Adrenal gland (tissue), 12 donors: ENCODE measurements around the gene ZC3H15. TPM values are rescaled to one million over a fixed set of nuclear protein-coding genes. Genes with fewer than 3 reads are reported as not detected.

Experiments used
- DNase-seq, 7 donors: peaks; one replicate each; pipeline ENCODE4 v3.0.0-alpha.2; 2019 to 2020
- H3K27ac ChIP-seq, 5 donors: fragments of 200-600 bp; sonication (generic) in 4 of 5; 1 replicate in 3 of 5; 2 replicates in 2 of 5; pipeline versions ENCODE4 v1.5.1 to v1.8.0; 2016 to 2020; ENCODE audit warnings: mild to moderate bottlenecking in 1 of 5
- H3K27me3 ChIP-seq: fragments of 200-600 bp; 2 replicates; pipeline ENCODE4 v1.8.0; 2021
- H3K36me3 ChIP-seq, 2 donors: fragments of 200-600 bp; replicated peaks in 1 of 2; 1 replicate in 1 of 2; 2 replicates in 1 of 2; pipeline versions ENCODE4 v1.5.1 to v1.8.0; 2018 to 2022
- H3K4me1 ChIP-seq, 2 donors: fragments of 200-600 bp; replicated peaks in 1 of 2; 1 replicate in 1 of 2; 2 replicates in 1 of 2; pipeline versions ENCODE4 v1.5.1 to v1.8.0; 2018 to 2021
- H3K4me3 ChIP-seq, 4 donors: fragments of 200-600 bp; sonication (generic) in 3 of 4; one replicate each; pipeline ENCODE4 v1.5.1; 2016 to 2018
- H3K9me3 ChIP-seq, 3 donors: fragments of 200-600 bp; sonication (generic) in 1 of 3; replicated peaks in 1 of 3; 1 replicate in 2 of 3; 2 replicates in 1 of 3; pipeline versions ENCODE4 v1.5.1 to v1.8.0; 2016 to 2021
- POLR2A ChIP-seq, 2 donors: fragments of 450-650 bp; IDR thresholded peaks; one replicate each; pipeline ENCODE4 v1.6.1; 2017; ENCODE audit warnings: antibody characterized with exemption in 2 of 2, mild to moderate bottlenecking in 2 of 2, moderate library complexity in 1 of 2
- WGBS, 4 donors: extraction: QIAGEN DNeasy Blood & Tissue Kit in 2 of 4; methylation state at CpG; one replicate each; pipeline versions ENCODE4 v1.1.5 to v1.1.7; 2013 to 2017; 5-methylcytosine and 5-hydroxymethylcytosine counted together
- intact Hi-C, 2 donors: fragments of 100-400 bp; cut with DNase I; formaldehyde crosslinking; loops; one replicate each; pipeline versions ENCODE4 v1.14.1 to v1.15.0; 2022 to 2023
- polyA plus RNA-seq, 3 donors: library from polyadenylated mRNA; stranded (reverse); fragments of 200-250 nt in 2 of 3; fragments of 350-450 nt in 1 of 3; fragmentation: Illumina TruSeq in 1 of 3; extraction: RNeasy Lipid Tissue Mini Kit (QIAGEN cat#74804) in 1 of 3; gene quantifications; one replicate each; pipeline ENCODE4 v1.2.3, GENCODE V29; 2013 to 2014
- total RNA-seq, 9 donors: library from RNA; depleted of rRNA in 4 of 9; stranded (reverse); fragments of >200 nt in 4 of 9; fragments of 120-200 nt in 1 of 9; fragmentation: NEBNext Ultra II Directional in 1 of 9; extraction: Animal tissue kit (Norgen Biotek cat#: 25700) in 1 of 9; gene quantifications; one replicate each; pipeline versions ENCODE4 v1.1.0 to v1.2.4, GENCODE V29; 2013 to 2023
- TF ChIP-seq, protein P1 (sequence below), 6 experiments: fragments of 450-650 bp in 4 of 6; fragments of 200-600 bp in 2 of 6; sonication (generic) in 1 of 6; IDR thresholded peaks; 1 replicate in 5 of 6; 2 replicates in 1 of 6; pipeline versions ENCODE4 v1.5.1 to v1.8.0; 2016 to 2021; ENCODE audit warnings: antibody characterized with exemption in 6 of 6, mild to moderate bottlenecking in 2 of 6, moderate library complexity in 1 of 6
- donor health status: healthy with polysubstance abuse.
- donor health status: Bipolar disorder and iron deficiency.
- donor health status: DM: yes; HTN: yes; CAD: no.
- donor health status: DM: no; HTN: no; CAD: no.
- donor health status: DM: no; HTN: no; CAD: no.
- donor health status: DM: yes; HTN: yes; CAD: no.

The ZC3H15 gene
- total and polyA plus RNA-seq, 12 donors, result 40.0 to 191 (median 54.5) TPM

DNA sequence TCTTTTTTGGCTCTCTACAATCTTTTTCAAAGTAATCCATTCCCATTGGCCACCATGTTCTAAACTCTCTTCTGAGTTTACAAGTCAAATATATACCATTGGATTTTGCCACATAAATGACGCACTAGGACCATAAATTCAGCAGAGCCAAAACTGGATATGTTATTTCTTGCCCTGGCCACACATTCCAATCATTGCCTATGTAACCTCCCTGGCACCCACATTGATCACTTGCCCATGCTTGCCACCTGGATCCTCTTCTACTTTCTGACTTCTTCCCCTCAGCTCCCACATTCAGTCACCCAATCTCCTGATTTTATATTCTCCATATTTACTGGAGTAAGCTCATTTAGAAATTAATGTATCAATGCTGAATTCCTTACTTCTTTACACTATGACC lies 5.1 kb upstream of the ZC3H15 start:
- DNase-seq, result no peak
- TF ChIP-seq, protein P1, sequence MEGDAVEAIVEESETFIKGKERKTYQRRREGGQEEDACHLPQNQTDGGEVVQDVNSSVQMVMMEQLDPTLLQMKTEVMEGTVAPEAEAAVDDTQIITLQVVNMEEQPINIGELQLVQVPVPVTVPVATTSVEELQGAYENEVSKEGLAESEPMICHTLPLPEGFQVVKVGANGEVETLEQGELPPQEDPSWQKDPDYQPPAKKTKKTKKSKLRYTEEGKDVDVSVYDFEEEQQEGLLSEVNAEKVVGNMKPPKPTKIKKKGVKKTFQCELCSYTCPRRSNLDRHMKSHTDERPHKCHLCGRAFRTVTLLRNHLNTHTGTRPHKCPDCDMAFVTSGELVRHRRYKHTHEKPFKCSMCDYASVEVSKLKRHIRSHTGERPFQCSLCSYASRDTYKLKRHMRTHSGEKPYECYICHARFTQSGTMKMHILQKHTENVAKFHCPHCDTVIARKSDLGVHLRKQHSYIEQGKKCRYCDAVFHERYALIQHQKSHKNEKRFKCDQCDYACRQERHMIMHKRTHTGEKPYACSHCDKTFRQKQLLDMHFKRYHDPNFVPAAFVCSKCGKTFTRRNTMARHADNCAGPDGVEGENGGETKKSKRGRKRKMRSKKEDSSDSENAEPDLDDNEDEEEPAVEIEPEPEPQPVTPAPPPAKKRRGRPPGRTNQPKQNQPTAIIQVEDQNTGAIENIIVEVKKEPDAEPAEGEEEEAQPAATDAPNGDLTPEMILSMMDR (IDR thresholded peaks at IDR 0.05), result no peak
- TF ChIP-seq POLR2A (IDR thresholded peaks at IDR 0.05), result no peak
- intact Hi-C loops, result no loop called here
- Histone ChIP-seq H3K27me3 (no peaks in the 10 kb centered on the region), H3K4me1 (peaks cover 0 to 12% of the 10 kb centered on the region in 2 donors), H3K9me3 (no peaks in the 10 kb centered on the region), H3K36me3 (no peaks in the 10 kb centered on the region), H3K27ac (no peak overlapping the region), H3K4me3 (no peak overlapping the region)
- WGBS, 4 donors, result 95 to 100% (median 97%) methylated on average over 1 of the region's 1 CpG

DNA sequence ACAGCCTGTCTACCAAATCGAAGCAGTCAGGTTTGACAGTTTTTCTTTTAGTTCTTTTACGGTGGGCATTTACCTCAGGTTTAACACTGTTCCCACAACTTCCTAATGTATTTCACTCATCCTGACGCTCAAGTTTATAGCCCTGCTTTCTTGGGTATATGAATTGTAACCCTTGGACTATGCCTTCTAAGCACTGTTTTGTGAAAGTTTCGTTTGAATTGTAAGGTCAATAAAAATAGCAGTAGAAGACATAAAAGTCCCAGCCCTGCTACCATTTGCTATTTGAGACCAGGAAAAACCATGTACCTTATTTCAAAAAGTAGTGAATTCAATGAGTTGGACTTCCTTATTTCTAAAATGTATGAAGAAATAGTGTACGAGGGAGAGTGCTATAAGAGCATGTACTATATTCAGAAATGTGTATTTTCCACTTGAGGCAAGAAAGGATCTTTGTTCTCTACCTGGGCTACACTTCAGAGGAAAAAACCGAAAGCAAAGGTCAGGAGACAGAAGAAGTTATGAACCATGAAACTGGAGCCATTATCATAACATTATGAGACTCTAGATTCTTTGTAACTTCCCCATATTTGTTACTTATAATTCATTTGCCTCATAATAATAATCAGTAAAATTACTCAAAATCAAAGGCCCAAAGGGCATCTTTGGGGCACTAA lies 1.9 kb upstream of the ZC3H15 start:
- H3K4me3 ChIP-seq, result no peak overlapping the region
- WGBS, 4 donors, result 69 to 78% (median 74%) methylated on average over 6 of the region's 6 CpGs
- no peaks in the 10 kb centered on the region for H3K27me3 ChIP-seq
- H3K27ac ChIP-seq, result no peak overlapping the region
- no peak for DNase-seq
- intact Hi-C loops, result no loop called here
- no peaks in the 10 kb centered on the region for H3K9me3 ChIP-seq
- TF ChIP-seq, protein P1 (IDR thresholded peaks at IDR 0.05), result no peak
- TF ChIP-seq POLR2A (IDR thresholded peaks at IDR 0.05), result no peak
- H3K36me3 ChIP-seq, result no peaks in the 10 kb centered on the region
- H3K4me1 ChIP-seq, result peaks cover 0 to 34% of the 10 kb centered on the region in 2 donors

DNA sequence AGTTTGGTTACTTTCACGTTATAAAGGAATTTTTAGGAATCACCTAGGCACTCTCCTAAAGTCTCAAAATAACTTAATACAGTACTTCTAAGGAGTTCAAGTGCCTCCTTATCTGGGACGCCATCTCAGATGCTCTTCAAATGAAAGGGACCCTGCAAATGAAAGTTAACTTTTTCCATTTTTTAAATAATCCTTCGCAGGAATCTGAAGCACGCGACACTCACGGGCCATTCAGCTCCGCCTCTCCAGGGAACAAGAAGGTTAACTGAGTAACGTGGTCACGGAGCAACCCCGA lies 537 bp upstream of the ZC3H15 start:
- 0 to 1% (median 0%) methylated on average over 5 to 10 of the region's 10 CpGs for WGBS, 4 donors
- peaks cover 0 to 47% of the 10 kb centered on the region in 2 donors for H3K4me1 ChIP-seq
- TF ChIP-seq POLR2A (IDR thresholded peaks at IDR 0.05), result no peak
- TF ChIP-seq, protein P1 (IDR thresholded peaks at IDR 0.05), result no peak
- H3K36me3 ChIP-seq, result no peaks in the 10 kb centered on the region
- no peaks in the 10 kb centered on the region for H3K27me3 ChIP-seq
- no peak for DNase-seq
- H3K27ac ChIP-seq, result peak overlapping the region; percentile 89 to 96 (median 94)
- peak overlapping the region; percentile 73 to 94 (median 89) for H3K4me3 ChIP-seq
- no peaks in the 10 kb centered on the region for H3K9me3 ChIP-seq
- intact Hi-C loops, result no loop called here

DNA sequence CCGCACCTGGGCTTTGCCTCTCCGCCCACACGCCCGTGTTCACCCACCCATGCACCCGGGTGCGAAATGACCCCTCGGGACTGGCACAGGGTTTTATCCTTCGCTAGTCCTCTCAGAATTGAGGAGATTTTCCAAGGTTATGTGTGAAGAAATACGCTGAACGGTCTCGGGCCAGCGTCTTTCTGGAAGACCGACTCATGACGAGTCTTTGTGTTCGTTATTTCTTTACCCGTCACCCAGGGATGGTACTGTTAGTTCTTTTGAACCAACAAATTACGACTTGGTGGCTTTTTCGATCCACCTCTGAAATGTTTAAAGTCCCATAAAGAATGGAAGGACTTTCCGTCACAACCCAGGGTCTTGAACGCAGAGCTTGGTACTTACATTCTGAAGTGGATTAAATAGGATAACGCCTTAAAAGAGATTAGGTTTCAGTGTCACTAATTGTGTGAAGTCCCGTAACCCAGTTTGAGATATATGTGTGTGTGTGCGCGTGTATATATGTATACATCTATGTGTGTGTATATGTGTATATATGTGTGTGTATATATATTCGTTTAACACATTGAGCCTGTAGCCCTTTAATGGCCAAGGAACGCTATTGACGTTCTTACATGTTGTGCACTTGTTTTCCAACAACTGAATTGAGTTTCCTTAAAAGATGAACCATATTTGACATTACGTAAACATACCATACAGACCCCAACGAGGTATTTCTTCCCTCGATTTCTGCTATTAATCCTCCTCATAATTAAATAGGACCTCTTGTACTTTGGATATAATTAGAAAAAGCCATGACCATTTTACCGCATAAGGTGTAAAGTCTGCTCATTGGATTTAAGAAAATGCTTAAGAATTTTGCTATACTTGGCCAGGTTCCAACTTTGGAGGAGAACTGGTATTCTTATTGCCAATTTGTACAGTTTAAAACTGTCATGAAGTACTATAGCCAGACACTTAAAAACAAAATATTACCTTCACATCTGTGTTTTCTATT lies 889 bp downstream of the ZC3H15 start:
- H3K4me3 ChIP-seq, result peak overlapping the region; percentile 73 to 94 (median 89)
- no peaks in the 10 kb centered on the region for H3K9me3 ChIP-seq
- no peaks in the 10 kb centered on the region for H3K36me3 ChIP-seq
- H3K27me3 ChIP-seq, result no peaks in the 10 kb centered on the region
- H3K4me1 ChIP-seq, result peaks cover 4 to 62% of the 10 kb centered on the region in 2 donors
- intact Hi-C loops, result no loop called here
- 1% methylated on average over 31 of the region's 31 CpGs for WGBS, 4 donors
- TF ChIP-seq POLR2A (IDR thresholded peaks at IDR 0.05), result no peak
- TF ChIP-seq, protein P1 (IDR thresholded peaks at IDR 0.05), result no peak
- peak overlapping the region; percentile 87 to 96 (median 94) for H3K27ac ChIP-seq
- DNase-seq, result no peak
